ENCODE data around the gene SLC23A3.

Gene SLC23A3

DNA sequence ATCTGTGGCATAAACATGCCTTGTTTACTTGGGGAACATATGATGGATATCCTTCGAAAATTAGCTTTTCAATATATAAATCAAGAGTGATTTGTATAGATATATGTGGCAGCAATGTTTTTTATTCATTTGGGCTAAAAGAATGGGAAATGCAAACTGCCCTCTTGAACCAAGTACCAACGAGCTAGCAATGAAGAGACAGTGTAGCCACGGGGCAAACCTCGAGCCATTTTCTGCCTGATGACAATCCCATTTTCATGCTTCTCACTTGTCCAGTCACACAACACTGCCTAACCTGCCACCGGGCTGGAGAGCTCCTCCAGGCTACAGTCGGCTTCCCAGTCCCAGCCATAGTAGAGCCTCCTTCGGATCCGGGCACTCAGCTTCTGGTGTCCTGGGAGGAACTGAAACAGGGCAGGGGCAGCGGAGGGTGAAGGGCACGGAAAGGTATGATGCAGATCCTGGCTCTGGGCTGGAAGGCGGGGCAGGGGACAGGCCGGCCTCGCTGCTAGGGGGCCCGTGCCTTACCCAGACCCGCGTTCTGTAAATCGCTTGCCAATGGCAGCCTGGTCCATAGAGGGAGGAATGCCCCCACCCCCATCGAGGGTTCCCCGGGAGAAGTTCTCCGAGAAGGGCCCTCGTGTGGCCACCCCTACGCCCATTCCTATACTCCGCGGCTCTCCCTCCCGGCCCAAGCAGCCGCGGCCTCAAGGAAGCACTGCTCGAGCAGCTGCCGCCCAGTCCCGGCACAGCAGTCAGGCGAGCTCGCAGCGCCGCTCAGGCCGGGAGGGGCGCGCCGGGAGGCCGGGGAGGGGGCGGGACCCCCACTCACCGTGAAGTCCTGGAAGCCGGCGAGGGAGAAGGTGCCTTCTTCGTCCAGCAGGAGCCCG lies 6.3 kb upstream of the SLC23A3 start:
- DNase-seq (ENCODE audit: low spot score) = peak; percentile 23

DNA sequence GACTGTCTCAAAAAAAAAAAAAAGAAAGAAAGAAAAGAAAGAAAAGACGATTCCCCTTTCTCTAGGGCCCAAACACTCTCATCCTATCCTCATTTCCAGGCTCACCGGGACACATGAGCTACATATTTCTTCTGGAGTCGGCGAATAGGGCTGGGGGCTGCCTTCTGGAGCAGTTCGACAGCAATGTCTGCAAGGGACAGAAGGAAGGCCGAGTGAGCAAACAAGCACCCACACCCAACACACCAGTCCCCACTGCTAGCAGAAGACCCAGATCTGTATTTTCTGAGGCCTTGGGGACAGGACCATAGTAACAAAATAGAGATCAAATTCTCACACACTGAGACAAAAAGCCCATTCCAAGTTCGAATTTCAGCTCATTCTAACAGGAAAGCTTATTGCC lies 5.7 kb upstream of the SLC23A3 start:
- DNase-seq (ENCODE audit: low spot score) = no peak

- DNase-seq (ENCODE audit: low spot score) = no peak
Measured at GRCh38 chr2:219174801-219175200, 5.0 kb upstream of the SLC23A3 start.

- DNase-seq (ENCODE audit: low spot score) = no peak
Measured at GRCh38 chr2:219174146-219174545, 4.3 kb upstream of the SLC23A3 start.

DNA sequence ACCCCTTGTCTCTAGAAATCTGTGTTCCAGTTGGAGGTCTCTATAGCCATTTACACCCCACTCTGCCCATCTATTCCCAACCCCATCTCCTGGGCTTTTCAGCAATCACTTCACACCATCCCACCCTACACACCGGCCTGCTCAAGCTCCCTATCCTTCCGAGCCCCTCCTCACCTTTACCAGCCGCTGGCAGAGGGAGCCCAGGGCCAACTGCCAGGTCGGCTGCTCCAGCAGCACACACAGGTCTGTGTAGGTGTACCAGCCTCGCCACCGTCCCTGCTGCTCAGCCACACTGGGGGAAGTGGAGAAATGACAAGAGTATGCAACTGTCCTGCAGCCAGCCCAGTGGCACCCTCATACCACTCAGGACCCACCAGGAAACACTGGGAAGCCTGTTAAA lies 3.3 kb upstream of the SLC23A3 start:
- no peak for DNase-seq (ENCODE audit: low spot score)

DNA sequence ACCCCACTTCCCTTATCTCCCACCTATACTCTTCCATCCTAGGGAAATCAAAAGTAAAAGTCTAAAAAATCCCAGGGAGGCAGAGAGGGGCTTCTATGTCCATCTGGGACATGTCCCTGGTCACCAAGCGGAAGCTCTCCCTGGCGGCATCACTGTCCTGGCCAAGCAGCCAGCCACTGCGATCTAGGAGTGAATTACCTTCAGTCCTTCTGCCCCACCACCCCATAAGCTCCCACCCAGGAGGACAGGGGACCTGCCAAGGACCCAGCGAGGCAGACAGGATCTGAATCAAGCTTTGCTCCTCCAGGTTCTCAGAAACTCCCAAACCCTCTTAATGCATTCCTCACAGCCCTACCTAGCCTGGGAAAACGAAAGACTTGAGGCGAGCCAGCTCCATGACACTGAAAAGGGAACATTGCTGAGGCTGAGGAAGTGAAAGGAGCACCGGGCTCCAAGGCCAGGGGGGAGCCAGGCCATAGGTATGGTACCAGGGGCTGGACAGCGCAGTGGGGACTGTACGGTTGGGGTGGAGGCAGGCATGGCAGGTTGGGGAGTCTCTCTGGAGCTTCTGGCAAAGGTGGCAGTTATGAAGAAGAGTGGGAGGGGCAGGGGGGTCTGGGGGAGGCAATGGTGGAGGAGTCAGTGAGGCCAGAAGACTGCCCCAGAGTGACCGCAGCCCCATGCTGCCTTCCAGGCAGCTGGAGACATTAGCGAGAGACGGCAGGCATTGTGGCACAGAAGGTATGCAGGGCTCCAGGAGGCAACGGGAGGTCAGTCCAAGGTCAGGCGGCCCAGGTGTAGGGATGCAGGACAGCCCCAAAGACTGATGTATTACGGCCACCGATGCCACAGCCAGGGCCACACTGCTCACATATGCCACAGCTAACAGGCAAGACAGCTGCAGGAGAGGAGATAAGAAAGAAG lies 2.7 kb upstream of the SLC23A3 start:
- DNase-seq (ENCODE audit: low spot score) = no peak

GRCh38 chr2:219171231-219171651 lies 1.4 kb upstream of the SLC23A3 start:
- DNase-seq (ENCODE audit: low spot score) = peak; percentile 63

- no peak for DNase-seq (ENCODE audit: low spot score)
Measured at GRCh38 chr2:219168932-219169331, 897 bp downstream of the SLC23A3 start.

DNA sequence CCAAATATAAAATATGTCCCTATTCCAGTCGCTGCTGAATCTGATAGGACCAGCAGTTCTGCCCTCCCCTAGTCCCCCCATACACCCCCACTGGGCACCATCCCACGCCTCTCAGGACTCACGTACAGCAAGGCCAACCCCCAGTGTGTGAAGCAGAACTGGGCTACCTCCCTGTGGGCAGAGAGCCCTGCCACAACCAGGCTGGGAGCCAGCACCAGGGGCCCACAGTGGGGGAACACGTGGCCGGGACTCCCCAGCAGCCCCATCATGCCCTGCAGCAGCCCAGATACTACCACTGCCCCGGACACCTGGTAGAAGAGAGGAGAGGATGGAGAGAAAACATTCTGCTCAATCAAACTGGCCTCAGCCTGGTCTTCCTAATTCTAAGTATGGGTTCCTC lies 1.3 kb downstream of the SLC23A3 start:
- no peak for DNase-seq (ENCODE audit: low spot score)

DNA sequence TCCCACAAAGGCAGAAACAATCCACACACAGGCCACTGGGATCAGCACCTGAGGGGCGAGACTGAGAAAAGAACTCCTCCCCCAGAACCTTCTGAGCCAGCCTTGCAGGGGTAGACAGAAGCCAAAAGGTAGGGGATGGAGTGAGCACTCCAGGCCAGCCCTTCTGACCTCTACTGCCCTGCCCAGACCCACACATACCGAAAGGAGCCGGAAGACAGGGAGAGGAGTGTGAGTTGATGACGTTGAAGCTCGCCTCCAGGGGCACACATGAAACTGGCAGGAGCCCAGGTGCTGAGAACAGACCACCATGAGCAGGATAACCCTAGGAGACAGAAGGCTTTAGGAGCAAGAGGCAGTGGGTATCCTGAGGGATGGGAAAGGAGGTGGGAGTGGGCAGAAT lies 1.8 kb downstream of the SLC23A3 start:
- DNase-seq (ENCODE audit: low spot score) = no peak

DNA sequence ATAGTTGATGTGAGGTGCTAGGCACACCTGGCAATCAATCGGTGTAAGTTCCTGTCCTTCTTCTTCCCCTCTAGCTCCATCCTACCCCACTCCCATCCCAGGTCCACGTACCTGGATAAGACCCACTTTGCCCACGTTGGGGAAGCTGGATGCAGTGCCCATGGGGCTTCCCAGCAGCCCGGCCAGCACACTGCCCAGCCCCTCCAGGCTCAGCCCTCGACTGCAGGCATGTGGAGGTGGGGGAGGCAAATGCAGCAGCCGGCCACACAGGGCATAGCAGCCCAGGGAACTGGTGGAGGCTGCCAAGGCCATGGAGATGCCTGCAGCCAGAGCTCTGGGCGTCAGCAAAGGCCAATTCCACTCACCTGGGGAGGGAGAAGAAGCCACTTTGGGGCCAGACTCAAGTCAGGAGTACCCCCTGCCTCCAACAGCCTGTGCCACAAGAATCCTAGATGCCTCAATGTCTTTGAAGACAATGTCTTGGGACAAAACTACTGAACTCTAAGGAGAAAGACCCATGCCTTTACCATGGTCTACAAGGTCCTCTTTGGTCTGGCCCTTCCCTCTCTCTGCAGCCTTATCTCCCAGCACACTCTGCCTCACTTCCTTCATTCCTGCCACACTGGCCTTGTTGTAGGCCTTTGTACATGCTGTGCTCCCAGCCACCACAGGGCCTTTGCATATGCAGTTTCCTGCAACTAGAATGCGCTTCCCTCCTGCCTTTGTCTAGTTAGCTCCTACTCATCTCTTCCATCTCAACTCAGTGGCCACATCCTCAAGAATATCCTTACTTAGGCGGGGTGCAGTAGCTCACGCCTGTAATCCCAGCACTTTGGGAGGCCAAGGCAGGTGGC lies 4.5 kb downstream of the SLC23A3 start:
- no peak for DNase-seq (ENCODE audit: low spot score)

DNA sequence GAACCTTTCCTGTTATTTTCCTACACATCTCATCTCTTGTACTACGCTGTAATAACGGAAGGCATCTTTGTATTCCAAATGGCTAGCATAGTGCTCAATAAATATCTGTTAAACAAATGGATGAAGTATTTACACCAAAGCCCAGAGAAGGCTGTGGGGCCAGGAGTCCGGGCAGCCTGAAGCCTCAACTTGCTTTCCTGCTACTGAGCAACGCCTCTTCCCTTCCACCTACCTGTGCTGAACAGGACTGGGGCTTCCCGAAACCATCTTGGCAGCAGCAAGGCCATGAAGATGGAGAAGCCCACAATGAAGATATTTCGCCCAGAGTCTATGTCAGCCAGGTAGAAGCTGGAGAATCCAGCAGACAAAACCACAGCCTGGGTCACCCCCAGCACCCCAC lies 6.7 kb downstream of the SLC23A3 start:
- DNase-seq (ENCODE audit: low spot score) = no peak

DNA sequence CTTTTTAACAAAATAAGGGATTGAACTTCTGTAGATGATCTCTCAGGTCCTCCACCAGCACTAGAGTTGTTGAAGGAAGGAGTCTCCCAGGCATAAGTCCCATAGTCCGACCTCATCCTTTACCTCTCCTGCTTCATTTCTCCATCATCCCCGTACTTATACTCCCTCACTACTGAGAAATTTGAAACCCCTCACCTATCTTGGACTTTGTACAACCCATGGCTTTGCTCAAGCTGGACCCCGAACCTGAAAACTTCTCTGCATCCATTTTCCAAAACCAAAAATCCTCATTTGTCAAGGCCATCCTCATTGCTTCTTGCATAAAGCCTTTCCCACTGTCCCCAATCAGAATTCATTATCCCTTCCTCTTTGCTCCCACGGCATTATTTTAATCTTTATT lies 8.7 kb downstream of the SLC23A3 start:
- DNase-seq (ENCODE audit: low spot score) = no peak

- peak; percentile 94 for DNase-seq (ENCODE audit: low spot score)
Measured at GRCh38 chr2:219160186-219161017, 9.4 kb downstream of the SLC23A3 start, which contains the start of gene NHEJ1. TSS of gene NHEJ1 (minus strand) at chr2:219160815. CDS start at chr2:219158362, 2,453 bp downstream.

GRCh38 chr2:219159771-219160185 lies 10.1 kb downstream of the SLC23A3 start:
- no peak for DNase-seq (ENCODE audit: low spot score)

- DNase-seq (ENCODE audit: low spot score) = no peak
Measured at GRCh38 chr2:219158586-219158985, 11.2 kb downstream of the SLC23A3 start.

- no peak for DNase-seq (ENCODE audit: low spot score)
Measured at GRCh38 chr2:219158025-219158424, 11.8 kb downstream of the SLC23A3 start.

DNA sequence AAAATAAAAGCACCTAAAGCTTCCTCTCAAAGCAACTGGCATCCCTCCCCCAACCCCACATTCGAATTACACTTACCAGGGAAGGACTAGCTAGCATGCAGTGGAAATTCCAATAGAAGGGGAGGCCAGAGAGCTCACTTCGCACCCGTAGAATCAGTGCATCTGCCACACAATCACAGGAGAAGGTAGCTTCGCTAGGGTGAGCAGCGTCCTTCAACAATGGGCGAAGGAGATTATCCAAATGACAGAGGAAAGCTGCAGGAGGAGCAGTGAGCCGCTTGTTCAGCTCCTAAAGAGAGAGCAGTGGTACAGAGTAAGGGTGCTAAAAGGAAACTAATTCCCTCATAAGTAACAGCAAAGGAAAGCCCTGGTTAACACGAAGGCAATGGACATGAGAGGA lies 12.4 kb downstream of the SLC23A3 start:
- no peak for DNase-seq (ENCODE audit: low spot score)

DNA sequence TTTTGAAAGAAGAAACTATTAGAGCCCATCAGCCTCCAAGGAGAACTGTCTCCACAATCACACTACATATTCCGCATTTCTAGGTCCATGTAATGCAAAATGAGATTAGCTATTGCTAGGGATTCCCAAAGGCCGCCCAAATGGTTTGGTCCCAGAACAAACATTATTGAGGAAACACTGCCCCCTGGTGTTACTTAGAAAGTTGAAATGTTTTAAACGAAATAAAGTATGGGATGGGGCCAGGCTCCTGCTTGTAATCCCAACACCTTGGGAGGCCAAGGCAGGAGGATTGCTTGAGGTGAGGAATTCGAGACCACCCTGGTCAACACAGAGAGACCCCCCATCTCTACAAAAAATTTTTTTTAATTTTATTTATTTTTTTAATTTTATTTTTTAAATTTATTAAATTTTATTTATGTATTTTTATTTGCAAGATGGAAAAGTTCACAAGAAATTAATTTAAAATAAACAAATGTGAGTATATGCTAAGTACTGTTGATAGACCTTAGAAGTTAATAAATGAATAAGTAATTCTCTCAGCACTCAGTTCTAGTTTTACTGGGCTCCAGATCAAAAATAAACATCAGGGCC lies 14.7 kb downstream of the SLC23A3 start:
- peak; percentile 74 for DNase-seq (ENCODE audit: low spot score)

- DNase-seq (ENCODE audit: low spot score) = no peak
Measured at GRCh38 chr2:219149667-219150066, 20.2 kb downstream of the SLC23A3 start.

DNA sequence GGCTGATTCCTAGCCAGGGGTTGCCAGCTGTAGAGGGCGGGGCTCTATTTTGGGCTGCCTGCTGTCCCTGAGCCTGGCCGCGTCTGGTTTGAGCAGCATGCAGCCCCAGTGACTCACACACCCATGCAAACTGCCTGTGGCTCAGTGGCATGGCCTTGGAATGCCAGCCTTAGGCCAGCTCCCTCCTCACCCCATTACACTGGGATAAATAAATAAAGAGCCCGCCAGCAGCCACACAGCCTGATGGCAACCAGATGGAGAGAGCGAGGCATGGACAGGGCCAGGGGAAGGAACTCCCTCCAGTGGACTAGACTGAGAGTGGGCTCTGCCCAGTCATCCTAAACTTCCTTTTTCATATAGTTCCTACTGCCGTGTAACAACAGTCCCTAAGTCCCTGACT lies 27.5 kb downstream of the SLC23A3 start:
- DNase-seq (ENCODE audit: low spot score) = no peak

Measured in CD4-positive, alpha-beta T cell treated with Interleukin-2 at 100 ng/mL for 4 hours (primary cell).